ENCODE results near the gene CLDN3. TPM values are rescaled to one million over a fixed set of nuclear protein-coding genes. Genes with fewer than 3 reads are reported as not detected.

Gene CLDN3
- total and polyA plus RNA-seq, 9 of the 15 experiments (the other 6 are each of a cell fraction or from before 2014, with no cell fraction given): 0.29 TPM; not detected in 8

GRCh38 chr7:73738612-73739386 is 31.3 kb downstream of the CLDN3 start, which contains the start of gene ABHD11 (continued):
- no peak for TF ChIP-seq HINFP (tag; conservative IDR thresholded peaks at IDR 0.05; ENCODE audit: low read depth)
- peak; percentile 27; the same call in 1 of the 2 replicates for TF ChIP-seq MITF (IDR thresholded peaks at IDR 0.05)
- no peak for TF ChIP-seq PURB (CRISPR knock-in tag; IDR thresholded peaks at IDR 0.05; ENCODE audit: low read depth)
- no peak for TF ChIP-seq FOXA1 (IDR thresholded peaks at IDR 0.05; ENCODE audit: borderline replicate concordance)
- 0 out of 2 replicates have a peak, but pooled peaks have one; percentile 8 for TF ChIP-seq USF2 (CRISPR knock-in tag; IDR thresholded peaks at IDR 0.05)
- TF ChIP-seq PHTF2 (CRISPR knock-in tag; IDR thresholded peaks at IDR 0.05): no peak
- no peak for TF ChIP-seq SLC30A9 (CRISPR knock-in tag; IDR thresholded peaks at IDR 0.05)
- TF ChIP-seq NFYB (IDR thresholded peaks at IDR 0.05; ENCODE audit: extremely low read depth, insufficient read length): no peak
- no peak for TF ChIP-seq ZNF146 (CRISPR knock-in tag; IDR thresholded peaks at IDR 0.05; ENCODE audit: unreplicated experiment)
- TF ChIP-seq CREBBP (IDR thresholded peaks at IDR 0.05; ENCODE audit: low read depth, low read length): no peak
- TF ChIP-seq BCOR (IDR thresholded peaks at IDR 0.05): no peak
- no peak for TF ChIP-seq ZNF347 (CRISPR knock-in tag; IDR thresholded peaks at IDR 0.05; ENCODE audit: low read depth)
- no peak; the same call in 1 of the 2 replicates for TF ChIP-seq SMC3 (conservative IDR thresholded peaks at IDR 0.05; ENCODE audit: insufficient read depth, low read depth, low read length)
- 0 out of 2 replicates have a peak, but pooled peaks have one; percentile 76 for TF ChIP-seq ARID3B (CRISPR knock-in tag; IDR thresholded peaks at IDR 0.05; ENCODE audit: borderline replicate concordance)
- peak; percentile 84 for TF ChIP-seq THAP12 (CRISPR knock-in tag; IDR thresholded peaks at IDR 0.05)
- TF ChIP-seq KAT2B (IDR thresholded peaks at IDR 0.05; ENCODE audit: low read depth, low read length): no peak
- no peak for TF ChIP-seq HDAC2 (IDR thresholded peaks at IDR 0.05)
- 0 out of 2 replicates have a peak, but pooled peaks have one; percentile 10 for TF ChIP-seq FOSL1 (tag; conservative IDR thresholded peaks at IDR 0.05)
- no peak for TF ChIP-seq KDM1A (IDR thresholded peaks at IDR 0.05)
- peak; percentile 93 for TF ChIP-seq JUND (IDR thresholded peaks at IDR 0.05; ENCODE audit: borderline replicate concordance, low read depth, low read length)
- peak; percentile 75; the same call in 1 of the 3 replicates for TF ChIP-seq JUND (tag; IDR thresholded peaks at IDR 0.05; ENCODE audit: borderline replicate concordance, low read depth, low read length)
